Upper lobe of left lung (tissue), 4 donors: ENCODE data around the gene LEPR.

ENCODE experiments used
- CTCF ChIP-seq, 6 experiments: fragments of 450-650 bp in 4 of 6; fragments of 200-600 bp in 2 of 6; sonication (generic) in 2 of 6; IDR thresholded peaks; one replicate each; pipeline ENCODE4 v1.5.1; 2016 to 2019; ENCODE audit warnings: antibody characterized with exemption in 6 of 6
- EP300 ChIP-seq, 4 donors: sonication (generic); formaldehyde crosslinking; IDR thresholded peaks; one replicate each; pipeline ENCODE4 v1.5.1; 2017; ENCODE audit warnings: antibody characterized with exemption in 4 of 4, control low read depth in 2 of 4
- POLR2AphosphoS5 ChIP-seq, 2 donors: sonication (generic); formaldehyde crosslinking; IDR thresholded peaks; one replicate each; pipeline ENCODE4 v1.5.1; 2017; ENCODE audit warnings: antibody characterized with exemption in 2 of 2

- TF ChIP-seq CTCF (IDR thresholded peaks at IDR 0.05) (no peak), POLR2AphosphoS5 (IDR thresholded peaks at IDR 0.05) (no peak), EP300 (IDR thresholded peaks at IDR 0.05) (no peak)
These were observed 5.2 kb downstream of the LEPR start for GRCh38 chr1:65425697-65426096.
